Measurements from ENCODE around the gene NEU1. TPM values are rescaled to one million over a fixed set of nuclear protein-coding genes. Genes with fewer than 3 reads are reported as not detected.
"Not testable (repeated sequence)": the region's sequence is repeated elsewhere in the genome, so short reads cannot be mapped to it uniquely, and the experiment has no call there.

The NEU1 gene
- total RNA-seq, 4 donors from 2014 or later, result 13.6 to 23.6 (median 17.3) TPM

- intact Hi-C loops (cut with DNase I), result no loop called here
- 43 to 50% methylated on average over 7 of the region's 7 CpGs for WGBS, 2 donors
- H3K36me3 ChIP-seq, result no peaks in the 10 kb centered on the region
- no peak overlapping the region for H3K27ac ChIP-seq
- no peak for DNase-seq
- peaks cover 12 to 48% (median 20%) of the 10 kb centered on the region in 3 donors for H3K4me1 ChIP-seq
- H3K4me3 ChIP-seq, result no peak overlapping the region
- H3K27me3 ChIP-seq, result no peaks in the 10 kb centered on the region
- TF ChIP-seq CTCF (IDR thresholded peaks at IDR 0.05) (no peak), POLR2A (IDR thresholded peaks at IDR 0.05) (no peak)
- H3K9me3 ChIP-seq, result no peaks in the 10 kb centered on the region
Measured at GRCh38 chr6:31907158-31907813, 44.7 kb upstream of the NEU1 start.

GRCh38 chr6:31906727-31907126 lies 44.1 kb upstream of the NEU1 start:
- H3K4me3 ChIP-seq; intact Hi-C loops (cut with DNase I); H3K9me3 ChIP-seq; H3K36me3 ChIP-seq; H3K27ac ChIP-seq; H3K27me3 ChIP-seq; DNase-seq: not testable (repeated sequence)
- H3K4me1 ChIP-seq, result peaks cover 10 to 45% (median 19%) of the 10 kb centered on the region in 3 donors
- WGBS, 2 donors, result 79 to 82% methylated on average over 8 of the region's 8 CpGs

GRCh38 chr6:31906122-31906521 lies 43.5 kb upstream of the NEU1 start:
- Histone ChIP-seq H3K27me3 (no peaks in the 10 kb centered on the region), H3K9me3 (no peaks in the 10 kb centered on the region), H3K4me1 (peaks cover 12 to 44% (median 16%) of the 10 kb centered on the region in 3 donors), H3K4me3 (no peak overlapping the region), H3K27ac (no peak overlapping the region), H3K36me3 (no peaks in the 10 kb centered on the region)
- intact Hi-C loops (cut with DNase I), result no loop called here
- no peak for DNase-seq
- no peak for TF ChIP-seq POLR2A (IDR thresholded peaks at IDR 0.05)
- no peak for TF ChIP-seq CTCF (IDR thresholded peaks at IDR 0.05)
- WGBS, 2 donors, result 44 to 55% methylated on average over 4 of the region's 4 CpGs

- Histone ChIP-seq H3K36me3 (no peaks in the 10 kb centered on the region), H3K9me3 (no peaks in the 10 kb centered on the region), H3K27me3 (no peaks in the 10 kb centered on the region), H3K4me3 (no peak overlapping the region), H3K4me1 (peaks cover 16 to 44% (median 21%) of the 10 kb centered on the region in 3 donors), H3K27ac (no peak overlapping the region)
- no peak for TF ChIP-seq POLR2A (IDR thresholded peaks at IDR 0.05)
- no peak for TF ChIP-seq CTCF (IDR thresholded peaks at IDR 0.05)
- 100% methylated on average over 1 of the region's 1 CpG; no CpG with 5 or more reads in 1 of the 2 donors for WGBS, 2 donors
- no peak for DNase-seq
- intact Hi-C loops (cut with DNase I), result no loop called here
Measured at GRCh38 chr6:31905041-31905440, 42.4 kb upstream of the NEU1 start.

GRCh38 chr6:31903957-31904356 lies 41.3 kb upstream of the NEU1 start:
- Histone ChIP-seq H3K4me1 (peaks cover 16 to 47% (median 21%) of the 10 kb centered on the region in 3 donors), H3K4me3 (no peak overlapping the region), H3K9me3 (no peaks in the 10 kb centered on the region), H3K36me3 (no peaks in the 10 kb centered on the region), H3K27me3 (no peaks in the 10 kb centered on the region), H3K27ac (peak overlapping the region in 3 of 4 donors; percentile 47 to 92 (median 88))
- TF ChIP-seq POLR2A (IDR thresholded peaks at IDR 0.05) (no peak), CTCF (IDR thresholded peaks at IDR 0.05) (no peak)
- intact Hi-C loops (cut with DNase I), result loop anchor here (5.0 kb wide), 1 partner anchor 48 kb away; no protein-coding TSS in a partner anchor
- DNase-seq, result no peak
- 77 to 84% methylated on average over 3 of the region's 3 CpGs for WGBS, 2 donors

All from esophagus squamous epithelium (tissue), 5 donors.